Peyer's patch (tissue), 4 donors: Measurements from ENCODE around the gene MBTPS1.

Source experiments
- POLR2A ChIP-seq, 2 donors: fragments of 450-650 bp; IDR thresholded peaks; one replicate each; pipeline ENCODE4 v1.5.1; 2017; ENCODE audit warnings: antibody characterized with exemption in 2 of 2, mild to moderate bottlenecking in 2 of 2, moderate library complexity in 2 of 2
- TF ChIP-seq, protein P1 (sequence below), 6 experiments: fragments of 450-650 bp in 4 of 6; fragments of 200-600 bp in 2 of 6; sonication (generic) in 1 of 6; IDR thresholded peaks; one replicate each; pipeline ENCODE4 v1.5.1; 2017 to 2019; ENCODE audit warnings: antibody characterized with exemption in 6 of 6, mild to moderate bottlenecking in 3 of 6, moderate library complexity in 1 of 6

- TF ChIP-seq POLR2A (IDR thresholded peaks at IDR 0.05): no peak
- TF ChIP-seq, protein P1, sequence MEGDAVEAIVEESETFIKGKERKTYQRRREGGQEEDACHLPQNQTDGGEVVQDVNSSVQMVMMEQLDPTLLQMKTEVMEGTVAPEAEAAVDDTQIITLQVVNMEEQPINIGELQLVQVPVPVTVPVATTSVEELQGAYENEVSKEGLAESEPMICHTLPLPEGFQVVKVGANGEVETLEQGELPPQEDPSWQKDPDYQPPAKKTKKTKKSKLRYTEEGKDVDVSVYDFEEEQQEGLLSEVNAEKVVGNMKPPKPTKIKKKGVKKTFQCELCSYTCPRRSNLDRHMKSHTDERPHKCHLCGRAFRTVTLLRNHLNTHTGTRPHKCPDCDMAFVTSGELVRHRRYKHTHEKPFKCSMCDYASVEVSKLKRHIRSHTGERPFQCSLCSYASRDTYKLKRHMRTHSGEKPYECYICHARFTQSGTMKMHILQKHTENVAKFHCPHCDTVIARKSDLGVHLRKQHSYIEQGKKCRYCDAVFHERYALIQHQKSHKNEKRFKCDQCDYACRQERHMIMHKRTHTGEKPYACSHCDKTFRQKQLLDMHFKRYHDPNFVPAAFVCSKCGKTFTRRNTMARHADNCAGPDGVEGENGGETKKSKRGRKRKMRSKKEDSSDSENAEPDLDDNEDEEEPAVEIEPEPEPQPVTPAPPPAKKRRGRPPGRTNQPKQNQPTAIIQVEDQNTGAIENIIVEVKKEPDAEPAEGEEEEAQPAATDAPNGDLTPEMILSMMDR (IDR thresholded peaks at IDR 0.05): no peak
Observed at GRCh38 chr16:84042879-84043485, 73.8 kb downstream of the MBTPS1 start.
